Muscle of leg (tissue), 11 donors: ENCODE measurements around the gene TRPM7. TPM values are rescaled to one million over a fixed set of nuclear protein-coding genes. Genes with fewer than 3 reads are reported as not detected.

Experiments
- DNase-seq: peaks from one replicate; pipeline ENCODE4 v3.0.0; 2013
- H3K27ac ChIP-seq: one replicate; pipeline ENCODE4 v1.5.1; 2013; ENCODE audit warnings: mild to moderate bottlenecking, low read length, control low read depth
- H3K27me3 ChIP-seq: one replicate; pipeline ENCODE4 v1.6.1; 2013; ENCODE audit warnings: low read length; ENCODE audit not compliant: control insufficient read depth, insufficient read depth
- H3K36me3 ChIP-seq: one replicate; pipeline ENCODE4 v1.6.1; 2013; ENCODE audit warnings: low read length; ENCODE audit not compliant: control insufficient read depth, insufficient read depth
- H3K4me1 ChIP-seq: one replicate; pipeline ENCODE4 v1.6.1; 2013; ENCODE audit warnings: low read length; ENCODE audit not compliant: control insufficient read depth, insufficient read depth
- H3K4me3 ChIP-seq: one replicate; pipeline ENCODE4 v1.5.1; 2013; ENCODE audit warnings: low read length, control low read depth
- H3K9me3 ChIP-seq: replicated peaks from 2 replicates; pipeline ENCODE4 v1.6.1; 2013; ENCODE audit warnings: low read depth, low read length; ENCODE audit not compliant: control insufficient read depth
- whole genome bisulfite sequencing: methylation state at CpG from one replicate; pipeline ENCODE4 v1.1.5; 2013; ENCODE audit warnings: missing lambda C conversion rate; ENCODE audit not compliant: insufficient coverage; 5-methylcytosine and 5-hydroxymethylcytosine counted together
- polyA plus RNA-seq, 8 donors: library from polyadenylated mRNA; unstranded; fragments of 120-200 nt; gene quantifications; one replicate each; pipeline versions ENCODE4 v1.2.1 to v1.2.3, GENCODE V29; 2013; ENCODE audit warnings: inconsistent platforms in 1 of 8, low replicate concordance in 1 of 8; ENCODE audit not compliant: insufficient read length in 8 of 8, insufficient read depth in 1 of 8
- total RNA-seq: library from RNA; stranded (reverse); fragments of 120-200 nt; gene quantifications from one replicate; pipeline ENCODE4 v1.2.4, GENCODE V29; 2013

TRPM7 gene
- total and polyA plus RNA-seq, 9 donors, result 16.1 to 29.0 (median 17.3) TPM

DNA sequence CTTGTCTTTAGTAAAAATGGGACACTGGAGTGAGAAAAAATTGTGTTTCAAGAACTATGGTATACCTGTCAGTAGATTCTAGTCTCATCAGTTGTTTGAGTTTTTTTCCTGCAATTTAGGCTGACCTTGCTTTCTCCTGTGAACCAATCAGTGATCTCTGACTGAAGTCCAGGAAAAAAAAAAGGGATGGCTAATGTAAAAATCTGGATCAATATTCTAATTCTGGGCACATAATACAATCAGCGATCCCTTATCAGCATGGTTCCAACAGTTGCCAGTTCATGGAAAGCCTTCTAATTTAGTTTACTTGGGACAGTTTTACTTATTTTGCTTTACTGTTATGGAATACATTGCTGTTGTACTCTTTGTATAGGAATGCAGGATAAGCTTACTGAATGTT is 17.0 kb downstream of the TRPM7 start:
- Histone ChIP-seq H3K4me1 (no peaks in the 10 kb centered on the region), H3K27ac (no peak overlapping the region), H3K9me3 (no peaks in the 10 kb centered on the region), H3K36me3 (peaks cover 2% of the 10 kb centered on the region), H3K4me3 (no peak overlapping the region), H3K27me3 (no peaks in the 10 kb centered on the region)
- no peak for DNase-seq
- WGBS, result no CpG with 5 or more reads among the region's 1 CpG

DNA sequence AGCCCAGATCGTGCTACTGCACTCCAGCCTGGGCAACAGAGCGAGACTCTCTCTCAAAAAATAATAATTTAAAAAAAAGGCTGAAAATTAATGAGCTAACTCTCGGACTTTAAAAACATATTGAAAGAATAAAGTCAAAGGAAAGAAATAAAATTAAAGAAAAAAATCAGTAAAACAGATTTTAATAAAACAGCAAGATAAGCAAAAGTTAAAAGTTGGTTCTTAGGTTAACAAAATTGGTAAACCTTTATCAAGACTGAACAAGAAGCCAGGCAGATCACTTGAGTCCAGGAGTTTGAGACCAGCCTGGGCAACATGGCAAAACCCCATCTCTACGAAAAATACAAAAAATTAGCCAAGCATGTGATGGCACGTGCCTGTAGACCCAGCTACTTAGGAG is 20.7 kb downstream of the TRPM7 start:
- DNase-seq, result no peak
- Histone ChIP-seq H3K27ac (no peak overlapping the region), H3K27me3 (no peaks in the 10 kb centered on the region), H3K4me1 (no peaks in the 10 kb centered on the region), H3K9me3 (no peaks in the 10 kb centered on the region), H3K4me3 (no peak overlapping the region), H3K36me3 (peaks cover 6% of the 10 kb centered on the region)
- 63% methylated on average over 1 of the region's 5 CpGs for WGBS

DNA sequence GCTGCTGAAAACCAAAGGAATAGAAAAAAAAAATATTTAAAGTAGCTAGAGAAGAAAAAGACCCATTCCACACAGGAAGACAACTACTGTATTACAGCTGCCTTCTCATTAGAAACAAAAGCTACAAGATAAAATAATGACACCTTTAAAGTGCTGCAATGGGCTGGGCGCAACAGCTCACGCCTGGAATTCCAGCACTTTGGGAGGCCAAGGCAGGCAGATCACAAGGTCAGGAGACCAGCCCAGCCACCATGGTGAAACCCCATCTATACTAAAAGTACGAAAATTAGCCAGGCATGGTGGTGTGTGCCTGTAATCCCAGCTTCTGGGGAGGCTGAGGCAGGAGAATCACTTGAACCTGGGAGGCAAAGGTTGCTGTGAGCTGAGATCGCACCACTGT is 31.0 kb downstream of the TRPM7 start:
- WGBS, result 90% methylated on average over 2 of the region's 4 CpGs
- Histone ChIP-seq H3K4me1 (no peaks in the 10 kb centered on the region), H3K36me3 (peaks cover 33% of the 10 kb centered on the region), H3K27me3 (no peaks in the 10 kb centered on the region), H3K27ac (no peak overlapping the region), H3K9me3 (no peaks in the 10 kb centered on the region), H3K4me3 (no peak overlapping the region)
- DNase-seq, result no peak

DNA sequence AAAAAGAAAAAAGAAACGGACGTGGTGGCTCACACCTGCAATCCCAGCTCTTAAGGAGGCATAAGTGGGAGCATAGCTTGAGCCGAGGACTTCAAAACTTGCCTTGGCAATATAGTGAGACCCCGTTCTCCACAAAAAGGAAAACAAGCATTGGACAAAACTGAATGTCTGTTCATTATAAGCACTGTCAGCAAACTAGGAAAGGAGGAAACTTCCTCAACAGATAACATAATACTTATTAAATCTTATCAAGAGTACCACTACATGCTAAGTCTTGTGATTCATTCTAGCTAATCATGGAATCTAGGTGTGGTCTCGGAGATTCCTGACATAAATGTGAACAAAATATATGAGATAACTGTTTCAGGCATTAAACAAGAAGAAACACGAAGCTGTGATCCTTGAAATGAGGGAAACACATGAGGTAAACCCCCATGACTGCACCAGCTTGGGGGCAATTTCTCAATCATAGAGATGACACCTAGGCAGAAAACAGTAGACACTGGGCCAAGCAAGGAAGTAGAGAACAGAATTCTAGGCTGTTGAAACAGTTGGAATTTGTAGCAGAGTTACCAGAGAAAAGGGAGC is 33.3 kb downstream of the TRPM7 start:
- Histone ChIP-seq H3K9me3 (no peaks in the 10 kb centered on the region), H3K4me1 (no peaks in the 10 kb centered on the region), H3K27me3 (no peaks in the 10 kb centered on the region), H3K4me3 (no peak overlapping the region), H3K36me3 (peaks cover 41% of the 10 kb centered on the region), H3K27ac (no peak overlapping the region)
- DNase-seq, result no peak
- 100% methylated on average over 1 of the region's 6 CpGs for WGBS

DNA sequence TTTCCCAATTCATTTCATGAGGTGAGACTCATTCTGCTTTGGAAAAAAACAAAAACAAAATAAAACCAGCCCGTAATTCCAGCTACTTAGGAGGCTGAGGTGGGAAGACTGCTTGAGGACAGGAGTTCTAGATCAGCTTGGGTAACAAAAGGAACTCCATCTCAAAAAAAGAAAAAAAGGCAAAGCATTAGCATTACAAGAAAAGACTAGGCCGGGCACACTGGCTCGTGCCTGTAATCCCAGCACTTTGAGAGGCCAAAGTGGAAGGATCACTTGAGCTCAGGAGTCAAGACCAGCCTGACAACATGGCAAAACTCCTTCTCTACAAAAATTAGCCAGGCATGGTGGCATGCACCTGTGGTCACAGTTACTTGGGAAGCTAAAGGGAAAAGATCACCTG is 33.9 kb downstream of the TRPM7 start:
- DNase-seq, result no peak
- H3K9me3 ChIP-seq, result no peaks in the 10 kb centered on the region
- peaks cover 42% of the 10 kb centered on the region for H3K36me3 ChIP-seq
- H3K27ac ChIP-seq, result no peak overlapping the region
- H3K4me3 ChIP-seq, result no peak overlapping the region
- H3K4me1 ChIP-seq, result no peaks in the 10 kb centered on the region
- H3K27me3 ChIP-seq, result no peaks in the 10 kb centered on the region
- no CpG with 5 or more reads among the region's 3 CpGs for WGBS

DNA sequence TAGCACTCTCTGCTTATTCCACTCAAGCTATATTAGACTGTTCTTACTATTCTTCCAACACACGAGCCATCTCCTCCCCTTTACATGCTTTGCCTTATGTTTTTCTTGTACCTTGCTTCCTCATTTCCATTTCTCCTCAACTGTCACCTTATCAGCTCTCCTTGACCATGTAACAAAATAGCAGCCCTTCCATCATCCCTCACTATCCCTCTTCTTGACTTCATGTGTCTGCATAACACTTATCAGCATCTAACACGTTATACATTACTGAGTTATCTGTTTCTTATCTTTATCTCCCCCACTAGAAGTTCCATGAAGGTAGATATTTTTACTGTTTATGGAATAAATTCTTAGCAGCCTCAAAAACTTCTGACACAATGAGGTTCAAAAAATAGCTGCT is 45.3 kb downstream of the TRPM7 start:
- no peaks in the 10 kb centered on the region for H3K4me1 ChIP-seq
- no peak overlapping the region for H3K27ac ChIP-seq
- no peaks in the 10 kb centered on the region for H3K9me3 ChIP-seq
- 89% methylated on average over 1 of the region's 2 CpGs for WGBS
- no peak overlapping the region for H3K4me3 ChIP-seq
- H3K36me3 ChIP-seq, result peaks cover 37% of the 10 kb centered on the region
- no peak for DNase-seq
- no peaks in the 10 kb centered on the region for H3K27me3 ChIP-seq

DNA sequence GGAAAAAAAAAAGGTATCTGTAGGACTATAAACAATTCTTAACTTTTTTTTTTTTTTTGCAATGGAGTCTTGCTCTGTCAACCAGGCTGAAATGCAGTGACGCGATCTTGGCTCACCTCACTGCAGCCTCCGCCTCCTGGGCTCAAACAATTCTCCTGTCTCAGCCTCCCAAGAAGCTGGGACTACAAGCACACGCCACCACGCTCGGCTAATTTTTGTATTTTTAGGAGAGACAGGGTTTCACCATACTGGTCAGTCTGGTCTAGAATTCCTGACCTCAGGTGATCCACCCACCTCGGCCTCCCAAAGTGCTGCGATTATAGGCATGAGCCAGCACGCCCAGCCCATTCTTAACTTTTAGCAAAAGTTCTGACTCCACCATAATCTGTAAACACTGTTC is 50.5 kb downstream of the TRPM7 start:
- Histone ChIP-seq H3K4me3 (no peak overlapping the region), H3K4me1 (no peaks in the 10 kb centered on the region), H3K9me3 (no peaks in the 10 kb centered on the region), H3K27ac (no peak overlapping the region), H3K27me3 (no peaks in the 10 kb centered on the region), H3K36me3 (peaks cover 24% of the 10 kb centered on the region)
- 100% methylated on average over 4 of the region's 9 CpGs for WGBS
- no peak for DNase-seq

DNA sequence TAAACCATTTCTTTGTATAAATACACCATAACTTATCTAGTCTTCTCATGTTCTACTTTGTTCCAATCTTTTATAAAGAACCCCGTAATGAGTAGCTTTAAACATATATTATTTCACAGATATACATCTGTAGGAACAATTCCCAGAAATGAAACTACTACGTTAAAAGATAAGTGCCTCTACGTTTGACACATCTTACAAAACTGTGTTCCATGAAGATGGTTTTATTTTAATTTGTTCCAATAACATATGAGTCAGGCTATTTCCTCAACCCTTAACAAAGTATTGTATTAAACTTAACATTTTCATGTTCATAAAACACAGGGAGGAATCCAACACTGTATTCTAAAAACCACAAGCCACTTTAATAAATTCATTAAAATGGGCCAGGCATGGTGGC is 52.9 kb downstream of the TRPM7 start:
- H3K4me1 ChIP-seq, result no peaks in the 10 kb centered on the region
- no peaks in the 10 kb centered on the region for H3K9me3 ChIP-seq
- DNase-seq, result no peak
- no peaks in the 10 kb centered on the region for H3K27me3 ChIP-seq
- no peak overlapping the region for H3K27ac ChIP-seq
- peaks cover 22% of the 10 kb centered on the region for H3K36me3 ChIP-seq
- no peak overlapping the region for H3K4me3 ChIP-seq
- WGBS, result no CpG with 5 or more reads among the region's 3 CpGs

DNA sequence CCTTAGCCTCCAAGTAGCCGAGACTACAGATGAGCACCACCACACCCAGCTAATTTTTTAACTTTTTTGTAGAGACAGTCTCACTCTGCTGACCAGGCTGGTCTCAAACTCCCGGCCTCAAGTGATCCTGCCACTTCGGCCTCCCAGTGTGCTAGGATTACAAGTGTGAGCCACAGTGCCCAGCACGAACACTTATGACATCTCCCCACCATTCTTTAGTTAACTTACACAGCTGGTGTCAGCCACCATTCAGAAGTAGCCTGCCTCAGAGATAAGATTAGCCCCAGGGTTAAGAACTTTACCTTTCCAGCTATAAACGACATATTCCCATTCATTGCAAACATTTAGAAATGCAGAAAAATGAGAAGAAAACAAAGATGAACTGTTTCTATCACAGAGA is 58.2 kb downstream of the TRPM7 start:
- Histone ChIP-seq H3K27ac (no peak overlapping the region), H3K36me3 (peaks cover 16% of the 10 kb centered on the region), H3K4me1 (no peaks in the 10 kb centered on the region), H3K27me3 (no peaks in the 10 kb centered on the region), H3K4me3 (no peak overlapping the region), H3K9me3 (no peaks in the 10 kb centered on the region)
- no peak for DNase-seq
- WGBS, result 92% methylated on average over 4 of the region's 5 CpGs

DNA sequence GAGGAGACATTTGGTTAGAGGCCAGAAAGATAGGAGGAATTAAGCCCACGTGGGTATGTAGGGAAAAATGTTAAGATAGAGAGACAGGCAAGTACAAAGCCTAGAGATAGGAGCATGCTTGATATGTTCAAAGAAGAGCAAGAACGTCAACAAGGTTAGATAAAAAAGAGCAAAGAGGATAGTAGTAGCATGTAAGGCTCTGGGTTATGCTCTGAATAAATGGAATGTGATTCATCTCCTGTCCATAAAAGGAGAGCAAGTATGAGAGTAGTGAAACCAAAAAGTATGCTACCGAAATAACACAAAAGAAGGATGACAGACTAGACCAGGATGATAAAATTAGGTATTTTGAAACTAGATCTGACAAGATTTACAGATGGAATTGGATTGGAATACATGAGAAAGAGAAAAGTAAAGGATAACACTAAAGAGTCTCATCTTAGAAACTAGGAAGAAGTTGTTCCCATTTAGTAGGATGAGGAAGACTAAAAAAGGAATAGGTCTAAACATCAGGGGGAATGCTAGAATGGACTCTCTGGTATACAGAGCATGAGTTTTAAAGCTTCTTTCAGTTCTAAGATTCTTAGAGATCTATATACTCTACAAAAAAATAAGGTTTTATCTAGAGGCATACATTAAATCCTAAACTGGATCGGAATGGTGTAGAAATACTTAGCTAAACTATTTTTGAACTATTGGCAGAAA is 59.1 kb downstream of the TRPM7 start:
- Histone ChIP-seq H3K4me1 (no peaks in the 10 kb centered on the region), H3K9me3 (no peaks in the 10 kb centered on the region), H3K27ac (no peak overlapping the region), H3K36me3 (peaks cover 16% of the 10 kb centered on the region), H3K27me3 (no peaks in the 10 kb centered on the region), H3K4me3 (no peak overlapping the region)
- no peak for DNase-seq
- WGBS, result 78% methylated on average over 2 of the region's 4 CpGs
